Limb (tissue), 2 donors: ENCODE data around the gene BRSK1.
A peak's percentile ranks its signal among the peaks of the same experiment; 100 is the strongest.
"Not testable (repeated sequence)": the region's sequence is repeated elsewhere in the genome, so short reads cannot be mapped to it uniquely, and the experiment has no call there.

Source experiments
- DNase-seq, 2 donors: peaks; one replicate each; pipeline ENCODE4 v3.0.0-alpha.2; 2016; ENCODE audit errors: extremely low spot score in 2 of 2

BRSK1 gene

DNA sequence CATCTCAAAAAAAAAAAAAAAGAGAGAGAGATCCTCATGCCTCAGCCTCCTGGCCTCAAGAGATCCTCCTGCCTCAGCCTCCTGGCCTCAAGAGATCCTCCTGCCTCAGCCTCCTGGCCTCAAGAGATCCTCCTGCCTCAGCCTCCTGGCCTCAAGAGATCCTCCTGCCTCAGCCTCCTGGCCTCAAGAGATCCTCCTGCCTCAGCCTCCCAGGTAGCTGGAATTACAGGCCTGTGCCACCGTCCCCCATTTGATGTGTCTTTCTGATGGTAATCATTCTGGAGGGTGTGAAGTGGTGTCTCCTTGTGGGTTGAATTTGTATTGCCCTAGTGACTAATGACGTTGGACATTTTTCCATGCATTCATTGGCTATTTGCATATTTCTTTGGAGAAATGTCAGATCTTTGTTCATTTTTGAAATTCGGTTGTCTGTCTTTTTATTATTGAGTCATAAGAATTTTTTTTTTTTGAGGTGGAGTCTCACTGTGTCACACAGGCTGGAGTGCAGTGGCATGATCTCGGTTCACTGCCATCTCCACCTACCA lies 45.0 kb downstream of the BRSK1 start:
- not testable (repeated sequence) for DNase-seq

DNA sequence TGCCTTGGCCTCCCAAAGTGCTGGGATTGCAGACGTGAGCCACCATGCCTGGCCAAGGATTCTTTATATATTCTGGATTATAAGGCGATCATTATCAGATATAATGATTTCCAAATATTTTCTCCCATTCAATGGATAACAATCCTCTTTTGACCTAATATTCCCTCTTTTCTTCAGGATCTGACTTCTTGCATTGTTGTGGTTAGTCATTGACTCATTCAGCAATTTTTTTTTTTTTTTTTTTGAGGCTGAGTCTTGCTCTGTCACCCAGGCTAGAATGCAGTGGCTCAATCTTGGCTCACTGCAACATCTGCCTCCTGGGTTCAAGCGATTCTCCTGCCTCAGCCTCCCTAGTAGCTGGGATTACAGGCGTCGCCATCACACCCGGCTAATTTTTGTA lies 46.0 kb downstream of the BRSK1 start:
- not testable (repeated sequence) for DNase-seq

DNA sequence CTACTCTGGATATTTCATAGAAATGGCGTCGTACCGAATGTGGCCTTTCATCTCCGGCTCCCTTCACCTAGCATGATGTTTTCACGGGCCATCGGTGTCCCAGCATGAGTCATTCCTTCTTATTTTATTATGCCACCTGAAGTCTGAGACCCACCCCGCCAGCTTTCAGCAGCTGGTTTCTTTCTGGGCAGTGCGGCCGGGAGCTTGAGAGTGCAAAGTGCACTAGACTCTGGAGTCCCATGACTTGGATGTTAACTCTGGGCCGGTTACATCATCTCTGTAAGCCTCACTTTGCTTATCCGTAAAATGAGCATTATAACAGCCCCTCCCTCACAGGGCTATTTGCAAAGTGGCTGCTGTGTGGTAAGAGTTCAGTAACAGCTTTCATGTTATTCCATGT lies 50.1 kb downstream of the BRSK1 start:
- DNase-seq: no peak

DNA sequence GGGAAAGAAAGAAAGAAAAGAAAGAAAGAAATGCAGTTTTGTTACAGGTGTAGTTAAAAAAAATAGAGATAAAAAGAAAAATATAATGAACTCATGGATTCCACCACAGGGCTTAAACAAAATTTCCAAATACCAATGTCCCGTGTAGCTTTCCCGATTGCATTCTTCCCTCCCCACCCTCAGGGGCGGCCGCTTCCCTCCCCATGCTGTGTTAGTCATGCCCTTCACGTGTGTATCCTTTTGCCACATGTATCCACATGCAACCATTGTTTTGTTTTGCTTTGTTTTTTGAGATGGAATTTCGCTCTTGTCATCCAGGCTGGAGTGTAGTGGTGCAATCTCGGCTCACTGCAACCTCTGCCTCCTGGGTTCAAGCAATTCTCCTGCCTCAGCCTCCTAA lies 52.3 kb downstream of the BRSK1 start:
- DNase-seq: no peak

DNA sequence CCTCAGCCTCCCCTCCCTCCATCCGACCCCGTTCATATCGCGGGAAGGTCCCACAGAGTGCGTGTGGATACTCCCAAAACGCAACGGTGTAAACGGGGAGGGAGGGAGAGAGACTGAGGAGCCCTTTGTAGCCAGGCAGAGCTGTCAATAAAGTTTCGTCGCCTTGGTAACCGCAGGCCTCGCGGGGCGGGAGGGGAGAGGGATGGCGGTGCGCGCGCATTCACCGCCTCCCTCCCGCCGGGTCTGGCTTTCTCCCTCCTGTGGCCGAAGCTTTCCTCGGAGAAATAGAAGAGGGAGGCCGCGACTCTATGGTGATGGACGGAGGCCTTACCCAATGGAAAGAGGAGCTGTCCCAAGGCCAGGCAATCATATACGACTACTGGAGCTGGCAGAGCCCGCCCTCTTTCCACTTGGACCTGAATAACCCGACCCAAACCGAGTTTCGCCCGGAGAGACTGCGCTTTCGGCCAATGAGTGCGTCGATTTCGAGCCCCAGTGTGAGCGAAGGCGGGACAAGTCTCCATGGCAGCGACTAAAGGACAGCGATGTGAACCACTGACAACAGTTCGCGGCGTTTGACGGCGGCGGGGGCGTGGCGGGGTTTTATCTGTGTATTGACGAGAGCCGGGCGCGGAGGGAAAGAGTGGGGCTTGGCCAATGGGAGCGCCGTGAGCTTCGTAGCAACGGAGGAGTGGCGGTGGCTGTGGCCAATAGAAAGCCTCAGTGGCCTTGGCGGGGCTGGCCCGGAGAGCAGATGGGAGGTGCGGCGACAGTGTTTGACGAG lies 55.5 kb downstream of the BRSK1 start, which contains the start of gene KMT5C:
Gene KMT5C (plus strand): TSS at position 772 of the 784 bp plus-strand sequence. CDS start 2,061 bp downstream, outside the sequence.
- DNase-seq: peak; percentile 100

DNA sequence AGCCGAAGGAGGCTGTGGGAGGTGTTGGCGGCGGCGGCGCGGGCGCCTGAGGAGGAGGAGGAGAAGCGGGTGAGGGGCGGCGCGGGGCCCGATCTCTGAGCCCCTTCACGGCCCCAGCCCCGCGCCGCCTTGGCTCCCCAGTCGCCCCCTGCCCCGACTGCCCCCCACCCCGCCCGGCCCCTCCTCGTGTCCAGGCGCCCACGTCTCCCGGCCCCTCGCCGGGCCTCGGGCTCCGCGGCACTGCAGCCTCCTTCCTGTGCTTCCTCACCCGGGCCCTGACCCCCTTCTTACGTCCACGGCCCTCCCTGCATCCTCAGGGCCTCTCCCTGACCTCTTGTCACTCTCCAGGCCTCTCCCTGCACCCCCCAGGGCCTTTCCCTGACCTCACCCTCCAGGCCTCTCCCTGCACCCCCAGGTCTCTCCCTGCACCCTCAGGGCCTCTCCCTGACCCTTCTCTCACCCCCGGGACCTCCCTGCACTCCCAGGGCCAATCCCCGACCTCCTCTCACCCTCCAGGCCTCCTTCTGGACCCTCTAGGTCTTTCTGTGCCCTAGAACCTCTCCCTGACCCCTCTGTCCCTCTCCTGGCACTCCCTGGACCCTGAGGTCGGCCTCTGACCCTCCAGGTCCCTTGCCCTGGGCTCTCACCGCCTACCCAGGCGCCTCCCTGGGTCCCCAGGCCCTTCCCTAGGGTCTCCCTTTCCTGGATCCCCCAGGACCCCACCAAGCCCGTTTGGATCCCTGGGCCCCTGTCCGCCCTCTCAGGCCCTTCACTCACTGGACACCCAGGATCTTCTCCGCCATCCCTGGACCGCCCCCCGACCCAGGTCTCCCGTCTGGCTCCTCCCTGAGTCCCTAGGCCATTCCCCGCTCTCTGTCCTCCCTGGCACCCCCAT lies 56.3 kb downstream of the BRSK1 start:
- no peak for DNase-seq

DNA sequence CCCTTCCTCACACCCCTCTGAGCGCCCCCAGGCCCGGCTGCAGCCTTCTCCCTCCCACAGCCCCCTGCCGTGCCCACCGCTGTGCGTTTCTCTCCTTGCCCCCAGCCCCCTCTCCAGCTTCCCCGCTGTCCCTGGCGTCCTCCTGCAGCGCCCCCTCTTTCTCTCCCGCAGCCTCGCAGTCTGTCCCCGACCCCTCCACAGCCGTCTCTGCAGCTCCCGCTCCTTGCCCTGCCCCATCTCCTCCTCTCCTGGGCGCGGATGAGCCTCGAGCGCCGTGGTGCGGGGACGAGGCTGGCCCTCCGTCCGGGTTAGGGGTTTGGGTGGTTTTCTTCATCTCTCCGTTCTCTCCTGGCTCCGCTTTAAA lies 57.0 kb downstream of the BRSK1 start:
- DNase-seq: peak in 1 of 2 donors; percentile 72

DNA sequence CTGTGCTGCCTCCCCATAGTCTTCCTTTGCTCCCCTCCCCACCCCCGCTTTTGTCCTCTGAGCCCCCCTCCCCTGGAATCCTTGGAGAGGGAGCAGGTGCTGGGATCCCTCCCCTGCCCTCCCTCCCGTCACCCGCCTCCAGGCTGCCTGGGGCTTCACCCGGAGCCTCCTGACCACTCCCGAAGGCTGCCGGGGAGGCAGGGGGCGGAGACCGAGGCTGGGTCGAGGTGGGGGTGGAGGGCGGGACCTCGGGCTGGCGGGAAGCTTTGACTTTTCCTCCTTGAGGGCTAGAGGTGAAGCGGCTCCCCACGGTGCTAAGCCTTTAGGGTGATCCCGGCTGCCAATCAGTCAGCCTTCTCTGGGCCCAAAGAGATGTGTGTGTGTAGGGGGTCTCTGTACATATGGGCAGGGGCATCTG lies 57.4 kb downstream of the BRSK1 start:
- peak; percentile 54 to 84 for DNase-seq

DNA sequence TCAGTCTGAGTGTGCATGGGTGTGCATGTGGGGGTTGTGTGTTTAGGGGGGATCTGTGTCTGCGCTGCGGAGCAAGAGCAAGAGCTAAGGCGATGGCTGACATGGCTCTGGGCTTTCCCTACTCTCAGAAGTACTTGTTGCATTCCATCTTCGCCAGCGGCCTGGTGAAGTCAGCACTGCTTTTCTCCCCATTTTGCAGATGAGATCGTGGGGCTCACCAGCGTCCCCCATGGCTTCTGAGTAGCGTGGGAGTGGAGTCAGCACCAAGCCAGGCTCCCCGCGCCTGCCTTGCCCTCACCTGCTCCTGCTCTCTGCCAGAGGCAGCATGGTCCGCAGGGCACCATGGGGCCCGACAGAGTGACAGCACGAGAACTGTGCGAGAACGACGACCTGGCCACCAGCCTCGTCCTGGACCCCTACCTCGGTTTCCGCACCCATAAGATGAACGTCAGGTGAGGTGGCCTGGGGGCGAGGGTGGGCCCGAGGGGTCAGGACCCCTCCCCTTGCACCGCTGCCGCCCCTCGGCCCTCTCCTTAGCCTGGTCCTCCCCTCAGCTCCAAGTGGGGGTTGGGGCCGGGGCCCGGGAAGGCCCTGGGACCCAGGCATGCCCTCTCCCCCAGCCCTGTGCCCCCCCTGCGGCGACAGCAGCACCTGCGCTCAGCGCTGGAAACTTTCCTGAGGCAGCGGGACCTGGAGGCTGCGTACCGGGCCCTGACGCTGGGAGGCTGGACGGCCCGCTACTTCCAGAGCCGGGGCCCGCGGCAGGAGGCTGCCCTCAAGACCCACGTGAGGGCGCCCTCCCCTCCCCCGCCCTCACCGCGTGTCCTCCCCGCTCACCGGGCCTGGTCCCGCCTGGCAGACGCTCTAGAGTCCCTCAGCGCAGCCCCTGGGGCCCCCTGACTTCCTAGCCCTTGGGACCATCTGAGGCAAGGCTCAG lies 58.1 kb downstream of the BRSK1 start:
- no peak for DNase-seq

DNA sequence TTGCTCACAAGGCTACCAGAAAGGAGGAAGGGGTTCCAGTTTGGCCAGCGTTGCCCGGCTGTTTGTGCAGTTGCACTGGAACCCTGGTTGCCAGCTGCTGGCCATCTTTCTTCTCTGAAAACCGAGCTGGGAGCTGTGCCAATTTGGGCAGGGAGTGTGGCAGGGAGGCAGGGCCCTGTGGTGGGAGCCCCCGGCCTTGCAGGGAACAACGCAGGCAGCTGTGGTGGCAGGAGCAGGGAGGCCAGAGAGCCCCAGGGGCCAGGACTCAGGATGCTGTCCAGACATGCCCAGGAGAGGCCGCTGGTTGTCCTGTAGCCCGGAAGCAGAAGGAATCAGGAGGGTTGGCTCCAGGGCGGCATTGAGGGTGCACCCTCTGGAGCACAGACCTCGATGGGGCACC lies 60.6 kb downstream of the BRSK1 start:
- peak in 1 of 2 donors; percentile 50 for DNase-seq

DNA sequence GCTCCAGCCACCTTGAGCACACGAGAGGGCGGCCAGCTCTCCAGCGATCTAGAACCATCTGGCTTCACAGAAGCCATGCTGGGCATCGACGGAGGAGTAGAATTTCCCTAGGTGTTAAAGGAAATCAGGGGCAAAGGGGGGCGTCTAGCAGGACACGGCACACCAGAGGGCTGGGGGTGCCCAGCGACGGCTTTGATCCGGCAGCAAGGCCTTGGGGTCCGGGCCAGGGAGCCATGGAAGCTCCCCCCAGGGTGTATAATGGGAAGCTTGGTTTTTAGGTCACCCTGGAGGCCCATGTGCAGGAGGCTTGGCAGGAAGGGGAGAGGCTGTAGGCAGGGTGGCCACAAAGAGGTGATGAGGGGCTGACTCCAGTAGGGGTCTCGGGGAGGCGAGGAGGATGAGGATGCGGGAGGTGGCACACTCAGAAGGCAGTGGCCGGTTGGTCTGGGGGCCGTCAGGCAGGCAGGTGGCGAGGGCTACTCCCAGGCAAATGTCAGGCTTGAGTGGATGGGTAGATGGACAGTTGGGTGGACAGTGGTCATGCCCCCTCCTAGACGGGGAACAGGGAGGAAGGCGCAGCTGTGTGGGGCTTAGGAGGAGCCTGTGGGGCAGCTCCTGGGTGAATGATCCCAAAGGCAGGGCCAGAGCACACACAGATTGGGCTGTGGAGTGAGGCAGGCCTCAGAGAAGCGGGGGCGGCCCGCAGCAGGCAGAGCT lies 61.5 kb downstream of the BRSK1 start:
- DNase-seq: no peak

DNA sequence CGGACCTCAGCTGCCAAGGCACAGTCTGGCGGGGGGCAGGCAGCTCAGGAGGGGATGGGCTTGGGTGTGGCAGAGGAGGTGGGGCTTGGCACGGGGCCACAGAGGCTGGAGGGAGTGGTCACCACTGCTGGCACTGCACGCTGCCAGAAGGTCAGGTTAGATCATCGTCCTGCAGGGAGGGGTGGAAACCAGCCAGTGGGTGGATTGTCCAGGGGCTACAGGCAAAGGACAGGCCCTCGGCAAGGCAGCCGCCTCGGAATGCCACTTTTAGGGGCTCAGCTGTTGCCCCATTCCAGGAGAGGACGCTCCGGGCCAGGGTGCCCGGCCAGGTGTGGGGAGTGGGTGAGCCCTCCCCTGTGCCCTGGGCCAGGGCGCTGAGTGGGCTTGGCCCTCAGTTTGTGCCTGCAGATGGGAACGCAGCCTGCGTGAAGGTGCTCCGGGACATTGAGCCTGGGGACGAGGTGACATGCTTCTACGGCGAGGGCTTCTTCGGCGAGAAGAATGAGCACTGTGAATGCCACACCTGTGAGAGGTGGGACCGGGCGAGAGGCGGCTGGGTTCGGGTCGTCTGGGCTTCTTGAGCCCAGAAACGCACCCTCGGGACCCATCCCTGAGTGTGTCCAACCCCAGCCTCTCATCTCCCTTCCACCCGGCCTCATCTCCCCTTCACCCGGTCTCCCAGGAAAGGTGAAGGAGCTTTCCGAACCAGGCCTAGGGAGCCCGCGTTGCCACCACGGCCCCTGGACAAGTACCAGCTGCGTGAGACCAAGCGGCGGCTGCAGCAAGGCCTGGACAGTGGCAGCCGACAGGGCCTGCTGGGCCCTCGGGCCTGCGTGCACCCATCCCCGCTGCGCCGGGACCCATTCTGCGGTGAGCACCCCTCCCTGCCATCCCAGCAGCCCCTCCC lies 62.3 kb downstream of the BRSK1 start:
- peak in 1 of 2 donors; percentile 55 for DNase-seq

DNA sequence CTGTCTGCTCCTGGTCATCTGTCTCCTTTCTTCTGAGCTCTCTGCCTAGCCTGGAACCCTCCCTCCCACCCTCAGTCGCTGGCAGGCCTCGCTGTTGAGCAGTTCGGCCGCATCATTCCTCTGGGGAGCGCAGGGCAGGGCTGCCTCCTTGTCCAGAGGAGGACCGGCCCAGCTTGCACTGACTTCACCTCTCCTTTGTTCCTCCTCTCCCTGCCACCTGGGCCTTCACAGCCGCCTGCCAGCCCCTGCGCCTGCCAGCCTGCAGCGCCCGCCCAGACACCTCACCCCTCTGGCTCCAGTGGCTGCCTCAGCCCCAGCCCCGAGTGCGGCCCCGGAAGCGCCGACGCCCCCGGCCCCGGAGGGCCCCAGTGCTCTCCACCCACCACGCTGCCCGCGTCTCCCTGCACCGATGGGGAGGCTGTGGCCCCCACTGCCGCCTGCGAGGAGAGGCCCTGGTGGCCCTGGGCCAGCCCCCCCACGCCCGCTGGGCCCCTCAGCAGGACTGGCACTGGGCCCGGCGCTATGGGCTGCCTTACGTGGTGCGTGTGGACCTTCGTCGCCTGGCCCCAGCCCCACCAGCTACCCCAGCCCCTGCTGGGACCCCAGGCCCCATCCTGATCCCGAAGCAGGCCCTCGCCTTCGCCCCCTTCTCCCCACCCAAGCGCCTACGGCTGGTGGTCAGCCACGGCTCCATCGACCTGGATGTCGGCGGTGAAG lies 63.1 kb downstream of the BRSK1 start:
- DNase-seq: no peak

DNA sequence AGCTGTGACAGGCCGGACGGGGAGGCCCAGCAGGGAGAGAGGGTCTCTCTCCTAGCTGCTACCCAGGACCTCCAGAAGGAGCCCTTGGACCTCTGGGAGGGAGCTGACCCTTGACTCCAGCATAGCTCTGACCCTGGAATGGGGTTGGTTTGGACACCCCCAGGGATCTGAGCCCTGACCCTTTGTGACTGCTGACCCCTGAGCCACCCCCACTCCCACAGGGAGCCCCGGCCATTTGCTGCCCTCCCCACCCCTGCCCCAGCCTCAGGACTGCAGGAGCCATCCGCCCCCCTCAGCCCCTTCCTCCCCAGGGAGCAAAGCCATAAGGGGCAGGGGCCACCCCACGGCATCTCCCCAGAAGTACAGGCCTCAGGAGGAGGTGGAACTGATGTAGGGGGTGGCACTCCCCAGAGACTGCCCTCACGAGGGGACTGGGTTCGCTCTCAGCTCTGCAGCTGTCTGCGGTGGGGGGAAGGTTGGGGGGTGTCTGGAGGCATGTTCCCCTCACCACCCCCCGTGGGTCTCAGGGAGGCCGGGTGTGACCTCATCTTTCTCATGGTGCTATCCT lies 63.7 kb downstream of the BRSK1 start:
- no peak for DNase-seq

DNA sequence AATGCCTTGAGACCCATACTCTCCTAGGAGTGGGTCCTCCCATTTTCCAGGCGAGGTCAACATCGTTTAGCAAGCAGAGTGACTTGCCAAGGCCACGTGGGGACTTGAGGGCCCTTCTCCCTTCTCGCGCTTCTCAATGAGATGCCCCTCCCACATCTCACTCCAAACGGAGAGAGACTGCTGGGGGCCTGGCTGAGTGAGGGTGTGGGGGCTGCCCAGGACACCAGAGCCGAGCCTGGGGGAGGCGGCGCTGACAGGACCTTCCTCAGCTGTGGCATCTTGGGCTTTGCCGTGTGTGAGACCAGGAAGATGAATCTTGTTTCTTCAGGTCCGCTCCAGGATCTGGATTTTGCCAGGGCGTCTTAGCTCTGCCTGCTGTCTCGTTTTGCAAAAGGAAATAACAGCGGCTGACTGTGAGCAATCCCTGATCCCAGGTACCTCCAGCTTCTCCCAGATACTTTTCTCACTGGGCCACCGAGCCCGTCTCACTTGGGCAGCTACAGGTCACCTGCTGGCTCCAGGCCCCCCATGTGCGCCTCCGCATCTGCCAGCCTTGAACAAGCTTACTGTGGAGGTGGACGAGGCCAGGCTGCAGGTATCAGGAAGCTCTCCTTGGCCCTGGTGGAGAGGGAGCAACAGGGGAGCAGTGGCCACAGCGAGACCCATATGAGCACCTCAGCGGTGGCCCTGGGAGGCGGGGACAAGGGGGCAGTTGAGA lies 64.7 kb downstream of the BRSK1 start:
- no peak for DNase-seq

DNA sequence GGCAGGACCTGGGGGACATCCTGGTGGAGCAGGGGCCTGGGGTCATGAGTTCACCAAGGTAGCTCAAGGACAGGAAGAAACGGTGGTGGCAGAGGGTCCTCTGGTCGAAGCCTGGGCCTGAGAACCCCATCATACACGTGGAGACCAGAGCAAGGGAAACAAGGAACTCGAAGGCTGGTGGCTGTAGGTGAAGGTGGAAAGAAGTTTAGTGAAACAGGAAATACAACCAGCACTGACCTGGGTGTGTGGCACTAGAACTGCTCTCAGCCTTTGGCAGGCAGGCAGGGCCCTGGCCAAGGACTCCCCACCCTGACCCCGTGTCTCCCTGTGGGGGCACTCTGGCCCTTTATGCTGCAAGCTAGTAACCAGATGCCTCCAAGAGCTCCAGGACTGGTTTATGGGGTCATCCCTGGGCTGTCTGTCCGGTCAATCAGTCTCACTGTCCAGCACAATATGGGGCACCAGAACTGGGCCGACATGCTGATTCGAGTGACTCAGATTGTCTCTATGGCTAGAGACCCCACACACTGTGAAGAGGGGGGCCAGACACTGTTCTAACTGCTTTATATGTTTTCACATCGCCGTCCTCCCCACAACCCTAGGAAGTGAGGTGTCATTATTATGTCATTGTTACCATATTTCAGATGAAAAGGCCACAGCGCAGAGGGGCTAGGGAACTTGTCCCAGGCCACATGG lies 67.0 kb downstream of the BRSK1 start:
- no peak for DNase-seq

DNA sequence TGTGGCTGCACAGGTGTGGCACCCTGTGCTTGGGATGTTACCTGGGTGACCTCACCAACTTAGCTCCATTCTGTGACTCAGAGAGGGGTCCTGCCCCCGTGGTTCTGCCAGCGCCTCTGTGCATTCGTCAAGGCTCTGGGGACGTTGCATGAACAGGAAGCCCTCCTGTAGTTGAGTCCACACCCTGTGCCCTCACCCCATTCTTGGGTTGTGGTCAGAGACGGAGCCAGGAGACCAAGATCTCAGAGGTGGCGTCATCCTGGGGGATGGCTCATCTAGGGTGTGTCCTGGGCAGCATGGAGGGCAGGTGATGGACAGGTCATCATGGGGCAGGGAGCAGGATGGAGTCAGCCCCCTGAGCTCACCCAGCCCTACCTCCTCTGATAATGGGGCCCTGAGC lies 68.2 kb downstream of the BRSK1 start:
- no peak for DNase-seq
